ENCODE measurements around the gene GATD1.

Gene GATD1

DNA sequence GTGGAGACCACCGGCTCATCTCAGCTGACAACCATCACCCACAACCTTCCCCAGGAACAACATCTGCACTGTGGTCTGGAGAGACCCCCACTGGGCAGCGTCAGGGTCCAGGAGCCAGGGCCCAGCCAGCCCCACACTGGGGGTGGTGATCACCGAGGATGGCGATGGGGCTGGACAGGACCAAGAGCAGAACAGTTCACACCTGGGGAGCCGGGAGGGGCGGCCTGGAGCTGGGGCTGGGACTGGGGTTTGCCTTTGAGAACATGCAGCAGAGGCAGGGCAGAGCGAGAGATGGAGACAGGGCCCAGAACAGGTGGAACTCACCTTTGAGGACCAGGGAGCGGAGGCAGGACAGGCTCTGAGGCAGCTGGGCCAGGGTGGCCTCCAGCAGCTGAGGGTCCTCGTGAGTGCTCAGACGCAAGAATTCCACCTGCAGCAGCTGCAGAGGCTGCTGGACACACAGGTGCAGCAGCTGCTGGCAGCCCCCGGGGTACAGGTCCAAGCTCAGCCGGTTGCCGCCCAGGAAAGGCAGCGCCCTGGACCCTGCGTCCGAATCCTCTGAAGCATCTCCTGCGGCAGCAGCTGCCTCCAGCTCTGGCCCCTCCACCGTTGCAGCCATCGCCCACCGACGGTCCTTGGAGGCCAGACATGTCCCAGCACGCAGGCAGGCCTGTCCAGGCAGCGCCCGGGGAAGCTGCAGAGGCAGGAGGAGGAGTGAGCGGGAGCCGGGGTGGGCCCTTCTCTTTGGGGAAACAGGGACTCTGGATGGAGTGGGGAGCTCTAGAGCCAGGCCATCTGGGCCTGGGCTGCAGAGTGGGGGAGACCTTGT, 26.7 kb upstream of the GATD1 start:
- TF ChIP-seq, protein P1, sequence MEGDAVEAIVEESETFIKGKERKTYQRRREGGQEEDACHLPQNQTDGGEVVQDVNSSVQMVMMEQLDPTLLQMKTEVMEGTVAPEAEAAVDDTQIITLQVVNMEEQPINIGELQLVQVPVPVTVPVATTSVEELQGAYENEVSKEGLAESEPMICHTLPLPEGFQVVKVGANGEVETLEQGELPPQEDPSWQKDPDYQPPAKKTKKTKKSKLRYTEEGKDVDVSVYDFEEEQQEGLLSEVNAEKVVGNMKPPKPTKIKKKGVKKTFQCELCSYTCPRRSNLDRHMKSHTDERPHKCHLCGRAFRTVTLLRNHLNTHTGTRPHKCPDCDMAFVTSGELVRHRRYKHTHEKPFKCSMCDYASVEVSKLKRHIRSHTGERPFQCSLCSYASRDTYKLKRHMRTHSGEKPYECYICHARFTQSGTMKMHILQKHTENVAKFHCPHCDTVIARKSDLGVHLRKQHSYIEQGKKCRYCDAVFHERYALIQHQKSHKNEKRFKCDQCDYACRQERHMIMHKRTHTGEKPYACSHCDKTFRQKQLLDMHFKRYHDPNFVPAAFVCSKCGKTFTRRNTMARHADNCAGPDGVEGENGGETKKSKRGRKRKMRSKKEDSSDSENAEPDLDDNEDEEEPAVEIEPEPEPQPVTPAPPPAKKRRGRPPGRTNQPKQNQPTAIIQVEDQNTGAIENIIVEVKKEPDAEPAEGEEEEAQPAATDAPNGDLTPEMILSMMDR (IDR thresholded peaks at IDR 0.05; ENCODE audit: insufficient read depth, low read depth, low read length, missing control alignments), result no peak
- DNase-seq (ENCODE audit: low read depth), result no peak
- H3K4me3 ChIP-seq (ENCODE audit: low read depth, low read length), result peak overlapping the region; percentile 69

DNA sequence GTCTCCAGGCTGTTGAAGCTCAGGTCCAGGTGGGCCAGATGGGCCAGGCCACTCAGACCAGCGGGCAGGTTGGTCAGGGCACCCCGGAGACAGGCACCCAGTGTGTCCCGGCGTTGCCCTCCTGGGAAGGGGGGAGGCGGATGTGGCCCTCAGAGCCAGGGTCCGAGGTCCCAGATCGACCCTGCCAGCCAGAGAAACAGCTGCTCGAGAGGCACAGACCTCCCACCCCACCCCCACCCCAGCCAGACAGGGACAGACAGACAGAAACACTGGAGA, 26.1 kb upstream of the GATD1 start:
- peak overlapping the region; percentile 69 for H3K4me3 ChIP-seq (ENCODE audit: low read depth, low read length)
- no peak for DNase-seq (ENCODE audit: low read depth)
- TF ChIP-seq, protein P1 (IDR thresholded peaks at IDR 0.05; ENCODE audit: insufficient read depth, low read depth, low read length, missing control alignments), result no peak

DNA sequence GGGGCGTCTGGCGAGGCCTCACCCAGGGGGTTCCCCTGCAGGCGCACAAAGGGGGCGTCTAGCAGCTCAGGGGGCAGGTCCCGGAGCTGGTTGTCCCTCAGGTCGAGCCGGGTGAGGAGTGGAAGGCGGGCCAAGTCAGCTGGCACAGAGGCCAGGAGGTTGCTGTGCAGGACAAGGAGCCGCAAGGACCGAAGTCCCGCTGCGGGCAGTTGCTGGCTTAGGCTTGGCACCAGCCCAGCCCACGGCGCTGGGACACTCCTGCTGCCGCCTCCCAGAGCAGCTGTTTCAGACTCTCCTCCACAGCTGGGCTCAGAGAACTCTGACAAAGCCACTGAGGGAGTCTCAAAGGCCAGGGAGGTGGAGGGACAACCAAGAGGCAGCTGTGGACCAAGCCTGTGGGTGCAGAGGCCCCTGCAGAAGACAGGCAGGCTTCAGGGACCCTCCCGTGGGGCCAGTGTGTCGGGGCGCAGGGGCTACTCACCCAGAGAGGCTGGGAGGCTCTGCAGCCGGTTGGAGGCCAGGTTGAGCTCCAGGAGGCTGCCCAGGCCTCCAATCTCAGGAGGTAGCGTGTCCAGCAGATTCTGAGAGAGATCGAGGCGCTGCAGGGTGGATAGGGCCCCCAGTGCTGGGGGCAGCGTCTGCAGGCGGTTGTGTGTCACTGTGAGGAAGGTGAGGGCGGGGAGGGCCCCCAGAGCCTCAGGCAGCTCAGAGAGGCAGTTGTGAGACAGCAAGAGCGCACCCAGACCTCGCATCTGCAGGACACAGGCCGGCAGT, 25.6 kb upstream of the GATD1 start:
- no peak for DNase-seq (ENCODE audit: low read depth)
- peak overlapping the region; percentile 69; the same call in 1 of the 2 replicates for H3K4me3 ChIP-seq (ENCODE audit: low read depth, low read length)
- TF ChIP-seq, protein P1 (IDR thresholded peaks at IDR 0.05; ENCODE audit: insufficient read depth, low read depth, low read length, missing control alignments), result no peak

DNA sequence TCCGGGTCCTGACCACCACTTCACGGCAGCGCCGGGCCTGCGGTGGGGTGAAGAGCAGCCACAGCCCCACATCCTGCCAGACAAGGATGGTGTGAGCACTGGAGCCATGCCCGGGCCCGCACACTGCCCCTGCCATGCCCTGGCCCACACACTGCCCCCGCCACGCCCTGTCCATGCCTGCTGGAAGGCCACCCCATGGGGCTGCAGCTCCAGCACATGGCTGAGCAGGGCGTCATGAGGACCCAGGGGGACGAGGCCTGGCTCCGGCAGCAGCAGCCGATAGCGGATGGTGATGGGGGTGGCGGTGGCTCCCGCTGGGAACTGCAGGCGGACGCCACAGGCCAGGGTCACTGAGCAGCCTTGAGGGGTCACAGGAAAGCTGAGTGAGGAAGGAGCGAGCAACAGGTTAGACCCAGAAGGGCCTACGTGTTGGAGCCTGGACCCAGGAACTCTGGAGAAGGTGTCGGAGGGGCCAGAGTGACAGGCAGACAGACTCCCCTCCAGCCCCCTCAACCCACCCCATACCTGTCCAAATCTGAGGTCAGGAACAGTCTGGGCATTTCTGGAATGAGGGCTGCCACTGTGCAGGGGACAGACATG, 24.8 kb upstream of the GATD1 start:
- no peak for DNase-seq (ENCODE audit: low read depth)
- H3K4me3 ChIP-seq (ENCODE audit: low read depth, low read length), result no peak overlapping the region
- TF ChIP-seq, protein P1 (IDR thresholded peaks at IDR 0.05; ENCODE audit: insufficient read depth, low read depth, low read length, missing control alignments), result no peak

DNA sequence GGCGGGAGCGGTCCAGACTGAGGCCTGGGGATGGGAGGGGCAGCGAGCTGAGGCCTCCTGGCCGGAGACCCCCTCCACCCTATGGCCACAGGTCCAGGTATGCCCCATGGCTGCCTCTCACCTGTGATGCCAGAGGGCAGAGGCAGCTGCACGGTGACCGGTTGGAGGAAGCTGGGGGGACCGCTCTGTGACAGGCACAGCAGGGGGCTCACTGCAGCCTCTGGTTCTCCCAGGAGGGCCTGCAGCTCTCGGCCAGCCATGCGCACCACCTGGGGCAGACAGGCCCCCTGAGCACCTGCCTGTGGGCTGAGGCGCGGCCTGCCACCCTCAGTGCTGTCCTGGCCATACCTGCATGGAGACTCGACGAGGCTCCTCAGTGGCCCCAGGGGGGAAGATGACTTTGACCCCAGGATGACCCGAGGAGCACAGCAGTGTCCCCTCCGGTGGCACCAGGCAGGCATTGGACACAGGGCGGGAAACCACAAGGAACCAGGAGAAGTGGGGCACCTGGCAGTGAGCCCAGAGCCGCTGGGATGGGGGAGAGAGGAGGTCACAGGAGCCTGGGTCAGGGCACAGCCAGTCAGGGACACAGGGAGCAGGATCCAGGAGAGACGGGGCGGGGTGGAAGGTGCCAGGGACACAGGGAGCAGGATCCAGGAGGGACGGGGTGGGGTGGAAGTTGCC, 24.0 kb upstream of the GATD1 start:
- no peak overlapping the region for H3K4me3 ChIP-seq (ENCODE audit: low read depth, low read length)
- TF ChIP-seq, protein P1 (IDR thresholded peaks at IDR 0.05; ENCODE audit: insufficient read depth, low read depth, low read length, missing control alignments), result no peak
- no peak for DNase-seq (ENCODE audit: low read depth)

DNA sequence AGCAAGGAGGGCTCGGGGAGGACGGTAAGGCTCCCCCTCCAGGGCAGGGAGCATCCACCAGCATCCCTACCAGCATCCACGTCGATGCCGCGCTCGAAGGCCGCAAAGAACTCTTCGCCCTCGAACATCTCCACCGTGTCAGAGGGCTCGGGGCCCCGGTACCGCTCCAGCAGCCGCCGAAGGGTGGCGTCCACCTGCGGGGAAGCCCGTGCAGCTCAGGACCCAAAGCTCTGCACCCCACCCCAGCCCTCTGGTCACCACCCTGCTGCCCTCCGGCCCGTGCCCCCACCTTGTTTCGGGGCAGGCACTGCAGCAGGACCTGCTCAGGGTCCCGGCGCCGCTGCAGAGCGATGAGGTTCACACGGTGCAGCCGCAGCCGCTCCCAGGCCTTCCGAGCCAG, 23.2 kb upstream of the GATD1 start:
- no peak for DNase-seq (ENCODE audit: low read depth)
- no peak overlapping the region for H3K4me3 ChIP-seq (ENCODE audit: low read depth, low read length)
- TF ChIP-seq, protein P1 (IDR thresholded peaks at IDR 0.05; ENCODE audit: insufficient read depth, low read depth, low read length, missing control alignments), result no peak
